Stomach (tissue), 9 donors: ENCODE data around the gene ACVR1. TPM values are rescaled to one million over a fixed set of nuclear protein-coding genes. Genes with fewer than 3 reads are reported as not detected.

Source experiments
- DNase-seq, 2 donors: peaks; one replicate each; pipeline versions ENCODE4 v3.0.0 to v3.0.0-alpha.2; 2013 to 2019
- H3K27ac ChIP-seq, 5 donors: fragments of 200-600 bp in 4 of 5; sonication (generic) in 4 of 5; one replicate each; pipeline ENCODE4 v1.5.1; 2013 to 2019; ENCODE audit warnings: mild to moderate bottlenecking in 1 of 5, moderate library complexity in 1 of 5
- H3K27me3 ChIP-seq, 3 donors: fragments of 200-600 bp; sonication (generic); one replicate each; pipeline ENCODE4 v1.5.1; 2017 to 2019; ENCODE audit warnings: mixed run types in 1 of 3
- H3K36me3 ChIP-seq, 4 donors: fragments of 200-600 bp; sonication (generic); 1 replicate in 3 of 4; 2 replicates in 1 of 4; pipeline ENCODE4 v1.5.1; 2016 to 2019
- H3K4me1 ChIP-seq, 4 donors: fragments of 200-600 bp; sonication (generic); one replicate each; pipeline ENCODE4 v1.5.1; 2016 to 2019
- H3K4me3 ChIP-seq, 4 donors: fragments of 200-600 bp; sonication (generic) in 3 of 4; one replicate each; pipeline ENCODE4 v1.5.1; 2016 to 2019; ENCODE audit warnings: mild to moderate bottlenecking in 1 of 4
- H3K9me3 ChIP-seq, 4 donors: fragments of 200-600 bp; sonication (generic); one replicate each; pipeline ENCODE4 v1.5.1; 2016 to 2019
- CTCF ChIP-seq, 7 experiments: fragments of 450-650 bp in 4 of 7; fragments of 200-600 bp in 3 of 7; sonication (generic) in 3 of 7; IDR thresholded peaks; one replicate each; pipeline ENCODE4 v1.5.1; 2016 to 2019; ENCODE audit warnings: antibody characterized with exemption in 7 of 7, control low read depth in 2 of 7, mild to moderate bottlenecking in 1 of 7
- EP300 ChIP-seq: sonication (generic); formaldehyde crosslinking; IDR thresholded peaks from one replicate; pipeline ENCODE4 v1.6.1; 2017; ENCODE audit warnings: antibody characterized with exemption
- POLR2A ChIP-seq, 4 donors: fragments of 450-650 bp; IDR thresholded peaks; one replicate each; pipeline ENCODE4 v1.6.1; 2016; ENCODE audit warnings: antibody characterized with exemption in 4 of 4, control low read depth in 2 of 4, mild to moderate bottlenecking in 1 of 4, moderate library complexity in 1 of 4
- POLR2AphosphoS5 ChIP-seq, 3 donors: sonication (generic); formaldehyde crosslinking; IDR thresholded peaks; one replicate each; pipeline ENCODE4 v1.6.1; 2016; ENCODE audit warnings: antibody characterized with exemption in 3 of 3
- WGBS, 5 donors: extraction: QIAGEN DNeasy Blood & Tissue Kit in 3 of 5; methylation state at CpG; one replicate each; pipeline versions ENCODE4 v1.1.5 to v1.1.7; 2013 to 2018; 5-methylcytosine and 5-hydroxymethylcytosine counted together
- intact Hi-C: fragments of 100-400 bp; cut with DNase I; formaldehyde crosslinking; loops from one replicate; pipeline ENCODE4 v1.15.1; 2023; ENCODE audit warnings: low total_unique reads
- polyA plus RNA-seq, 3 donors: library from polyadenylated mRNA; stranded (reverse); fragments of 200-250 nt; gene quantifications; one replicate each; pipeline ENCODE4 v1.2.3, GENCODE V29; 2013
- total RNA-seq, 5 donors: library from RNA; depleted of rRNA; stranded (reverse); fragments of >200 nt; gene quantifications; one replicate each; pipeline versions ENCODE4 v1.1.0 to v1.2.3, GENCODE V29; 2014 to 2016
- donor health status: healthy with polysubstance abuse.
- donor health status: Bipolar disorder and iron deficiency.
- donor health status: healthy.

ACVR1 gene
- total and polyA plus RNA-seq, 8 donors: 2.3 to 32.1 (median 5.6) TPM

DNA sequence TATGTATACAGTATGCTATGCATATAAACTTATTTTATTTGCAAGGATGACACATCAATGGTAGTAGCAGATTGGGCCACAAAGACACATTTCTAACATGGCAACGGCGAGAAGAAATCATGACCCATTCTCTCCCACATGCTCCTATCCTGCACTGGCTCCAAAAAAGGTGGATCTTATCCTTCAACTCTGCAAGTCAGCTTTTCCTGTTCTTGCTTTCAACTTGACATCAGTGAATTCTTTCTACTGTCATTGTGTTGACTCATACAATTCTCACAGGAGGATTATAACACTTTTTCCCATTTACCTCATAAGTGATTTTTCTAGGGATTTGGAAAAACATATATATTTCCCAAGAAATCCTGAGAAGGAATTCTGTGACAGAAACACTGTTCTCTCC is 53.1 kb downstream of the ACVR1 start:
- H3K4me1 ChIP-seq: peaks cover 11 to 20% (median 13%) of the 10 kb centered on the region in 4 donors
- no peaks in the 10 kb centered on the region for H3K9me3 ChIP-seq
- no peak for TF ChIP-seq POLR2A (IDR thresholded peaks at IDR 0.05)
- TF ChIP-seq CTCF (IDR thresholded peaks at IDR 0.05): no peak
- TF ChIP-seq POLR2AphosphoS5 (IDR thresholded peaks at IDR 0.05): no peak
- no peak for TF ChIP-seq EP300
- no peak for DNase-seq
- intact Hi-C loops: no loop called here
- no peak overlapping the region for H3K4me3 ChIP-seq
- H3K27ac ChIP-seq: no peak overlapping the region
- 92 to 100% (median 96%) methylated on average over 2 of the region's 2 CpGs for WGBS, 5 donors
- H3K36me3 ChIP-seq: peaks cover 5 to 11% (median 6%) of the 10 kb centered on the region in 4 donors
- no peaks in the 10 kb centered on the region for H3K27me3 ChIP-seq

DNA sequence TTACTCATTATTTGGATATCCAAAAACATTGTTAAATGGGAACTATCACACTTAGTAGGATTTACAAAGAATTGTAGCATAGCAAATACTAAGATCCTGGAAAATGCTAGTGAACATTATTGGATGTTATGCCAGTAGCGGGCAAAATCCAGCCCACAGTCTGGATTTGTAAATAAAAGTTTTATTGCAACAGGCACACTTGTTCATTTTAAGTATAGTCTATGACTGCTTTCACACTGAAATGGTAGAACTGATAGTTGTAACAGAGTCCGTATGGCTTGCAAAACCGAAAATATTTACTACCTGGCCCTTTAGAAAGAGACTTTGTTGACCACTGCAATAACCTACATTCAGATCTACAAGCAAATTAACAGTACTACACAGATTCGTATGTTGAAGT is 53.6 kb downstream of the ACVR1 start:
- Histone ChIP-seq H3K4me3 (no peak overlapping the region), H3K27me3 (no peaks in the 10 kb centered on the region), H3K27ac (peak overlapping the region in 1 of 5 donors; percentile 2), H3K9me3 (no peaks in the 10 kb centered on the region), H3K4me1 (peaks cover 11 to 20% (median 13%) of the 10 kb centered on the region in 4 donors), H3K36me3 (peaks cover 7 to 16% (median 10%) of the 10 kb centered on the region in 4 donors)
- TF ChIP-seq CTCF (IDR thresholded peaks at IDR 0.05): no peak
- TF ChIP-seq POLR2AphosphoS5 (IDR thresholded peaks at IDR 0.05): no peak
- TF ChIP-seq EP300: no peak
- TF ChIP-seq POLR2A (IDR thresholded peaks at IDR 0.05): no peak
- 88 to 95% (median 93%) methylated on average over 4 of the region's 4 CpGs for WGBS, 5 donors
- no peak for DNase-seq
- intact Hi-C loops: no loop called here

GRCh38 chr2:157821519-157822131 is 54.5 kb downstream of the ACVR1 start:
- Histone ChIP-seq H3K4me3 (no peak overlapping the region), H3K36me3 (peaks cover 13 to 25% (median 20%) of the 10 kb centered on the region in 4 donors), H3K4me1 (peaks cover 11 to 20% (median 13%) of the 10 kb centered on the region in 4 donors), H3K27me3 (no peaks in the 10 kb centered on the region), H3K27ac (peak overlapping the region in 1 of 5 donors; percentile 2), H3K9me3 (no peaks in the 10 kb centered on the region)
- intact Hi-C loops: no loop called here
- 25 to 58% (median 36%) methylated on average over 1 of the region's 1 CpG for WGBS, 5 donors
- TF ChIP-seq POLR2AphosphoS5 (IDR thresholded peaks at IDR 0.05) (no peak), POLR2A (IDR thresholded peaks at IDR 0.05) (no peak), EP300 (no peak), CTCF (IDR thresholded peaks at IDR 0.05) (no peak)
- no peak for DNase-seq

DNA sequence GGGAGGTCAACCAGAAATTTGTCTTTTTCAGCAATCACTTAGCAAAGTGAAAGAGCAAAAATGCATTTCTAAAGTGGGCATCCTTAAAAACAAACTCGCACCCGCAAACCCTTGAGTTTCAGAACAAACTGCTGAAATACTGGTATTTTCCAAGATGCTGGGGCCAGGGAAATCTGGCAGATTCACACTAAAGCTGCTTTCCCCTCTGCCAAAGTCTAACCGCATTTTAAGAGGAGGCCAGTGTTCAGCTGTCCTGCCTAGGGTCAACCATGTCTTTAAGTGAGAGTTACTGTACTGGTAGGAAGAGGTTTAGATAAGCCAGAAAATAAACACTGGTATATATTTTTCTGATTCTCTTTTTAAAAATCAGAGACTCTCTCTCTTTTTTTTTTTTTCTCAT is 55.9 kb downstream of the ACVR1 start:
- Histone ChIP-seq H3K27ac (no peak overlapping the region), H3K27me3 (no peaks in the 10 kb centered on the region), H3K36me3 (peaks cover 13 to 33% (median 25%) of the 10 kb centered on the region in 4 donors), H3K9me3 (no peaks in the 10 kb centered on the region), H3K4me3 (no peak overlapping the region), H3K4me1 (peaks cover 11 to 20% (median 13%) of the 10 kb centered on the region in 4 donors)
- WGBS, 5 donors: 79 to 90% (median 82%) methylated on average over 3 of the region's 3 CpGs
- TF ChIP-seq POLR2A (IDR thresholded peaks at IDR 0.05) (no peak), POLR2AphosphoS5 (IDR thresholded peaks at IDR 0.05) (no peak), CTCF (IDR thresholded peaks at IDR 0.05) (no peak), EP300 (no peak)
- DNase-seq: no peak
- intact Hi-C loops: no loop called here
